H9 (cell line): Measurements from ENCODE around the gene PLCB1. TPM values are rescaled to one million over a fixed set of nuclear protein-coding genes. Genes with fewer than 3 reads are reported as not detected.

ENCODE experiments used
- DNase-seq: peaks from one replicate; pipeline ENCODE4 v3.0.0-alpha.2; 2017
- H2AFZ ChIP-seq: one replicate; pipeline ENCODE4 v1.6.1; 2013; ENCODE audit warnings: mild to moderate bottlenecking, low read length, control low read depth, moderate library complexity
- H2AK5ac ChIP-seq: 2 replicates; pipeline ENCODE4 v1.6.1; 2013; ENCODE audit warnings: low read length, control low read depth, mixed read lengths; ENCODE audit not compliant: insufficient read length
- H2BK120ac ChIP-seq: one replicate; pipeline ENCODE4 v1.6.1; 2013; ENCODE audit warnings: low read depth, mild to moderate bottlenecking, low read length, control low read depth, inconsistent platforms; ENCODE audit not compliant: poor library complexity, severe bottlenecking
- H2BK12ac ChIP-seq: 2 replicates; pipeline ENCODE4 v1.6.1; 2013; ENCODE audit warnings: low read length, control low read depth, mixed read lengths, low read depth; ENCODE audit not compliant: insufficient read length
- H2BK15ac ChIP-seq: 2 replicates; pipeline ENCODE4 v1.6.1; 2013; ENCODE audit warnings: low read depth, low read length, control low read depth
- H2BK20ac ChIP-seq: one replicate; pipeline ENCODE4 v1.6.1; 2013; ENCODE audit warnings: low read depth, mild to moderate bottlenecking, low read length, control low read depth, inconsistent platforms; ENCODE audit not compliant: poor library complexity, severe bottlenecking
- H2BK5ac ChIP-seq: 2 replicates; pipeline ENCODE4 v1.6.1; 2013; ENCODE audit warnings: low read length, control low read depth, mixed read lengths; ENCODE audit not compliant: insufficient read length
- H3K14ac ChIP-seq: 2 replicates; pipeline ENCODE4 v1.6.1; 2013; ENCODE audit warnings: low read length, control low read depth; ENCODE audit not compliant: insufficient read depth
- H3K18ac ChIP-seq: 2 replicates; pipeline ENCODE4 v1.6.1; 2013; ENCODE audit warnings: low read depth, mild to moderate bottlenecking, mixed read lengths, low read length, control low read depth; ENCODE audit not compliant: insufficient read length
- H3K23ac ChIP-seq: 2 replicates; pipeline ENCODE4 v1.6.1; 2013; ENCODE audit warnings: low read length, control low read depth, mixed read lengths, low read depth; ENCODE audit not compliant: insufficient read length
- H3K23me2 ChIP-seq: 2 replicates; pipeline ENCODE4 v1.6.1; 2013; ENCODE audit warnings: low read depth, mild to moderate bottlenecking, mixed read lengths, low read length, control low read depth; ENCODE audit not compliant: insufficient read length, poor library complexity, severe bottlenecking
- H3K27ac ChIP-seq: 2 replicates; pipeline ENCODE4 v1.5.1; 2013; ENCODE audit warnings: low read length, control low read depth, mixed read lengths, low read depth; ENCODE audit not compliant: insufficient read length
- H3K27me3 ChIP-seq: 2 replicates; pipeline ENCODE4 v1.6.1; 2013; ENCODE audit warnings: low read length, control low read depth, inconsistent platforms; ENCODE audit not compliant: insufficient read depth
- H3K4ac ChIP-seq: 2 replicates; pipeline ENCODE4 v1.6.1; 2013; ENCODE audit warnings: low read depth, mild to moderate bottlenecking, control low read depth, inconsistent platforms, low read length, moderate library complexity
- H3K4me1 ChIP-seq: 2 replicates; pipeline ENCODE4 v1.6.1; 2013; ENCODE audit warnings: low read length, control low read depth, inconsistent platforms; ENCODE audit not compliant: insufficient read depth
- H3K4me2 ChIP-seq: 2 replicates; pipeline ENCODE4 v1.6.1; 2013; ENCODE audit warnings: low read length, control low read depth, mixed read lengths; ENCODE audit not compliant: insufficient read length, insufficient read depth
- H3K56ac ChIP-seq: 2 replicates; pipeline ENCODE4 v1.6.1; 2013; ENCODE audit warnings: low read depth, mild to moderate bottlenecking, mixed read lengths, low read length, control low read depth; ENCODE audit not compliant: insufficient read length
- H3K79me1 ChIP-seq: 2 replicates; pipeline ENCODE4 v1.6.1; 2013; ENCODE audit warnings: low read depth, mild to moderate bottlenecking, moderate library complexity, low read length, control low read depth, inconsistent platforms; ENCODE audit not compliant: insufficient read depth, poor library complexity, severe bottlenecking
- H3K79me2 ChIP-seq: 2 replicates; pipeline ENCODE4 v1.6.1; 2013; ENCODE audit warnings: low read length, control low read depth, inconsistent platforms; ENCODE audit not compliant: insufficient read depth
- H3K9ac ChIP-seq: 2 replicates; pipeline ENCODE4 v1.6.1; 2013; ENCODE audit warnings: low read length, control low read depth, mixed read lengths; ENCODE audit not compliant: insufficient read length; ENCODE audit errors: extremely low read depth
- H3K9me3 ChIP-seq: one replicate; pipeline ENCODE4 v1.6.1; 2013; ENCODE audit warnings: low read depth, low read length, inconsistent platforms; ENCODE audit not compliant: control insufficient read depth
- H3T11ph ChIP-seq: one replicate; pipeline ENCODE4 v1.6.1; 2013; ENCODE audit warnings: mild to moderate bottlenecking, low read length, control low read depth, inconsistent platforms
- H4K20me1 ChIP-seq: one replicate; pipeline ENCODE4 v1.6.1; 2013; ENCODE audit not compliant: control insufficient read depth, insufficient read length, insufficient read depth
- H4K5ac ChIP-seq: 2 replicates; pipeline ENCODE4 v1.6.1; 2013; ENCODE audit warnings: low read depth, mild to moderate bottlenecking, mixed read lengths, low read length, control low read depth; ENCODE audit not compliant: insufficient read length
- H4K8ac ChIP-seq: replicated peaks from 2 replicates; pipeline ENCODE4 v1.6.1; 2013; ENCODE audit warnings: low read length, control low read depth, mixed read lengths, low read depth; ENCODE audit not compliant: insufficient read length
- H4K91ac ChIP-seq: 2 replicates; pipeline ENCODE4 v1.6.1; 2013; ENCODE audit warnings: low read depth, mild to moderate bottlenecking, moderate library complexity, mixed read lengths, low read length, control low read depth; ENCODE audit not compliant: insufficient read length
- H3K27ac Mint-ChIP-seq, 3 experiments: 2 replicates in 2 of 3; 3 replicates in 1 of 3; pipeline ENCODE4 v1.8.0; 2020 to 2021; ENCODE audit warnings: mixed read lengths in 3 of 3, mild to moderate bottlenecking in 1 of 3, moderate library complexity in 1 of 3
- H3K27me3 Mint-ChIP-seq: 2 replicates; pipeline ENCODE4 v1.8.0; 2021; ENCODE audit warnings: low read depth, mild to moderate bottlenecking, moderate library complexity, mixed read lengths
- H3K36me3 Mint-ChIP-seq, 3 experiments: 2 replicates in 2 of 3; 3 replicates in 1 of 3; pipeline ENCODE4 v1.8.0; 2020 to 2021; ENCODE audit warnings: low read depth in 3 of 3, mixed read lengths in 3 of 3; ENCODE audit not compliant: insufficient read depth in 1 of 3
- H3K4me1 Mint-ChIP-seq, 2 experiments: 2 replicates each; pipeline ENCODE4 v1.8.0; 2020; ENCODE audit warnings: mixed read lengths in 2 of 2
- H3K4me3 Mint-ChIP-seq, 2 experiments: 2 replicates in 1 of 2; 3 replicates in 1 of 2; pipeline ENCODE4 v1.8.0; 2020 to 2021; ENCODE audit warnings: mild to moderate bottlenecking in 2 of 2, mixed read lengths in 2 of 2, moderate library complexity in 1 of 2
- H3K9me3 Mint-ChIP-seq, 2 experiments: 2 replicates in 1 of 2; 3 replicates in 1 of 2; pipeline ENCODE4 v1.8.0; 2020; ENCODE audit warnings: mild to moderate bottlenecking in 2 of 2, mixed read lengths in 2 of 2, moderate library complexity in 1 of 2
- CTCF ChIP-seq: fragments of 200-600 bp; sonication (generic); conservative IDR thresholded peaks from 3 replicates; pipeline ENCODE4 v1.8.0; 2021; ENCODE audit warnings: antibody characterized with exemption, mild to moderate bottlenecking
- WGBS: extraction: QIAGEN DNeasy Blood & Tissue Kit; methylation state at CpG from one replicate; pipeline ENCODE4 v1.1.7; 2013; ENCODE audit warnings: missing lambda C conversion rate, low lambda C conversion rate, mixed read lengths; ENCODE audit not compliant: insufficient read length; ENCODE audit errors: extremely low coverage; 5-methylcytosine and 5-hydroxymethylcytosine counted together
- total RNA-seq: library from RNA; stranded (reverse); gene quantifications from 2 replicates; pipeline ENCODE4 v1.2.1, GENCODE V29; 2021

Gene PLCB1
- total RNA-seq, 1 experiment from 2014 or later, result 11.5 TPM

- no peak overlapping the region for H2BK120ac ChIP-seq
- H3K14ac ChIP-seq, result peak overlapping the region; percentile 11
- Mint-ChIP-seq H3K36me3 (no peaks in the 10 kb centered on the region), H3K9me3 (no peaks in the 10 kb centered on the region), H3K4me3 (no peak overlapping the region), H3K4me1 (peaks cover 24 to 27% of the 10 kb centered on the region in 2 experiments), H3K27me3 (no peaks in the 10 kb centered on the region), H3K27ac (no peak overlapping the region)
- no peak overlapping the region for H3K9ac ChIP-seq
- no peaks in the 10 kb centered on the region for H3K9me3 ChIP-seq
- H2AFZ ChIP-seq, result no peak overlapping the region
- H3K79me2 ChIP-seq, result no peaks in the 10 kb centered on the region
- no peaks in the 10 kb centered on the region for H3K23me2 ChIP-seq
- no peak overlapping the region for H2BK5ac ChIP-seq
- H3T11ph ChIP-seq, result no peak overlapping the region
- H3K4ac ChIP-seq, result no peak overlapping the region
- no peak overlapping the region for H3K4me2 ChIP-seq
- no peak overlapping the region for H3K56ac ChIP-seq
- no peaks in the 10 kb centered on the region for H3K79me1 ChIP-seq
- no peak overlapping the region for H2BK15ac ChIP-seq
- no peak overlapping the region for H4K91ac ChIP-seq
- H3K4me1 ChIP-seq, result peaks cover 5% of the 10 kb centered on the region; the same call in 1 of the 2 replicates
- no peaks in the 10 kb centered on the region for H4K20me1 ChIP-seq
- no peak overlapping the region for H3K18ac ChIP-seq
- H3K27me3 ChIP-seq, result no peaks in the 10 kb centered on the region
- no peak overlapping the region for H3K27ac ChIP-seq
- H4K5ac ChIP-seq, result no peak overlapping the region
- no CpG with 5 or more reads among the region's 11 CpGs for WGBS
- TF ChIP-seq CTCF, result no peak
- H2AK5ac ChIP-seq, result no peak overlapping the region
- peak; percentile 38 for DNase-seq
- no peak overlapping the region for H4K8ac ChIP-seq
- H3K23ac ChIP-seq, result no peak overlapping the region
- H2BK12ac ChIP-seq, result no peak overlapping the region
- no peak overlapping the region for H2BK20ac ChIP-seq
These were observed 299.7 kb downstream of the PLCB1 start for GRCh38 chr20:8431538-8432434.
